ENCODE data around the gene GSTT2B. TPM values are rescaled to one million over a fixed set of nuclear protein-coding genes. Genes with fewer than 3 reads are reported as not detected.
"Not testable (repeated sequence)": the region's sequence is repeated elsewhere in the genome, so short reads cannot be mapped to it uniquely, and the experiment has no call there.

GSTT2B gene
- total RNA-seq, 1 donor from 2014 or later: 4.9 TPM

- peaks cover 19% of the 10 kb centered on the region for H3K79me2 ChIP-seq (ENCODE audit: insufficient read depth, low read length)
- H3K9ac ChIP-seq (ENCODE audit: low read length); H3K4me1 ChIP-seq (ENCODE audit: insufficient read depth, low read length); H3K27ac ChIP-seq (ENCODE audit: low read depth, low read length); H3K36me3 Mint-ChIP-seq (ENCODE audit: low read depth, unreplicated experiment); H3K4me3 Mint-ChIP-seq (ENCODE audit: unreplicated experiment); H3K27me3 ChIP-seq (ENCODE audit: insufficient read depth, low read length); H3K4me2 ChIP-seq (ENCODE audit: low read length); H3K9me3 ChIP-seq (ENCODE audit: insufficient read depth, low read depth, low read length); H3K9me3 Mint-ChIP-seq (ENCODE audit: unreplicated experiment); FAIRE-seq; H3K4me3 ChIP-seq (ENCODE audit: insufficient read depth, low read depth, low read length); H3K36me3 ChIP-seq (ENCODE audit: insufficient read depth, low read length); H2AFZ ChIP-seq (ENCODE audit: low read depth, low read length); H3K27me3 Mint-ChIP-seq (ENCODE audit: low read depth, unreplicated experiment); H3K4me1 Mint-ChIP-seq (ENCODE audit: low read depth, unreplicated experiment); H3K27ac Mint-ChIP-seq (ENCODE audit: unreplicated experiment); DNase-seq (ENCODE audit: low read depth): not testable (repeated sequence)
- peaks cover 18% of the 10 kb centered on the region for H4K20me1 ChIP-seq (ENCODE audit: insufficient read depth, low read length)
Measured at GRCh38 chr22:23974836-23975352, 13.9 kb upstream of the GSTT2B start.

GRCh38 chr22:23974345-23974744, 13.3 kb upstream of the GSTT2B start, which contains the start of gene DDT:
DDT (minus strand) TSS chr22:23974441; CDS start chr22:23974414, 27 bp downstream.
- H3K9ac ChIP-seq (ENCODE audit: low read length); DNase-seq (ENCODE audit: low read depth); H3K4me3 ChIP-seq (ENCODE audit: insufficient read depth, low read depth, low read length); H3K27me3 ChIP-seq (ENCODE audit: insufficient read depth, low read length); H3K9me3 Mint-ChIP-seq (ENCODE audit: unreplicated experiment); H3K36me3 Mint-ChIP-seq (ENCODE audit: low read depth, unreplicated experiment); H3K27ac ChIP-seq (ENCODE audit: low read depth, low read length); H3K4me2 ChIP-seq (ENCODE audit: low read length); H2AFZ ChIP-seq (ENCODE audit: low read depth, low read length); H3K27ac Mint-ChIP-seq (ENCODE audit: unreplicated experiment); H3K4me1 ChIP-seq (ENCODE audit: insufficient read depth, low read length); H3K27me3 Mint-ChIP-seq (ENCODE audit: low read depth, unreplicated experiment); H3K4me3 Mint-ChIP-seq (ENCODE audit: unreplicated experiment); H3K4me1 Mint-ChIP-seq (ENCODE audit: low read depth, unreplicated experiment); H3K9me3 ChIP-seq (ENCODE audit: insufficient read depth, low read depth, low read length): not testable (repeated sequence)
- Histone ChIP-seq H3K79me2 (ENCODE audit: insufficient read depth, low read length) (peaks cover 19% of the 10 kb centered on the region), H4K20me1 (ENCODE audit: insufficient read depth, low read length) (peaks cover 19% of the 10 kb centered on the region), H3K36me3 (ENCODE audit: insufficient read depth, low read length) (peaks cover 13% of the 10 kb centered on the region)
- peak; percentile 69 for FAIRE-seq

GRCh38 chr22:23971927-23972326, 10.9 kb upstream of the GSTT2B start:
- not testable (repeated sequence) for H3K27ac Mint-ChIP-seq (ENCODE audit: unreplicated experiment); H3K4me2 ChIP-seq (ENCODE audit: low read length); H3K4me3 ChIP-seq (ENCODE audit: insufficient read depth, low read depth, low read length); H3K27ac ChIP-seq (ENCODE audit: low read depth, low read length); H3K9me3 Mint-ChIP-seq (ENCODE audit: unreplicated experiment); H3K9ac ChIP-seq (ENCODE audit: low read length); DNase-seq (ENCODE audit: low read depth); H3K36me3 Mint-ChIP-seq (ENCODE audit: low read depth, unreplicated experiment); H3K4me1 ChIP-seq (ENCODE audit: insufficient read depth, low read length); H2AFZ ChIP-seq (ENCODE audit: low read depth, low read length); H3K27me3 ChIP-seq (ENCODE audit: insufficient read depth, low read length); H3K9me3 ChIP-seq (ENCODE audit: insufficient read depth, low read depth, low read length); FAIRE-seq; H3K27me3 Mint-ChIP-seq (ENCODE audit: low read depth, unreplicated experiment); H3K4me1 Mint-ChIP-seq (ENCODE audit: low read depth, unreplicated experiment)
- Histone ChIP-seq H4K20me1 (ENCODE audit: insufficient read depth, low read length) (peaks cover 19% of the 10 kb centered on the region), H3K36me3 (ENCODE audit: insufficient read depth, low read length) (peaks cover 13% of the 10 kb centered on the region), H3K79me2 (ENCODE audit: insufficient read depth, low read length) (peaks cover 19% of the 10 kb centered on the region)
- H3K4me3 Mint-ChIP-seq (ENCODE audit: unreplicated experiment): peak overlapping the region; percentile 57

GRCh38 chr22:23970816-23971486, 10.0 kb upstream of the GSTT2B start:
- Histone ChIP-seq H3K4me2 (ENCODE audit: low read length) (no peak overlapping the region), H3K9ac (ENCODE audit: low read length) (no peak overlapping the region), H3K4me3 (ENCODE audit: insufficient read depth, low read depth, low read length) (no peak overlapping the region), H3K27me3 (ENCODE audit: insufficient read depth, low read length) (no peaks in the 10 kb centered on the region), H4K20me1 (ENCODE audit: insufficient read depth, low read length) (peaks cover 19% of the 10 kb centered on the region), H3K36me3 (ENCODE audit: insufficient read depth, low read length) (peaks cover 13% of the 10 kb centered on the region), H3K4me1 (ENCODE audit: insufficient read depth, low read length) (no peaks in the 10 kb centered on the region), H3K9me3 (ENCODE audit: insufficient read depth, low read depth, low read length) (no peaks in the 10 kb centered on the region), H2AFZ (ENCODE audit: low read depth, low read length) (no peak overlapping the region), H3K79me2 (ENCODE audit: insufficient read depth, low read length) (peaks cover 19% of the 10 kb centered on the region), H3K27ac (ENCODE audit: low read depth, low read length) (no peak overlapping the region)
- peaks cover 5% of the 10 kb centered on the region for H3K36me3 Mint-ChIP-seq (ENCODE audit: low read depth, unreplicated experiment)
- no peaks in the 10 kb centered on the region for H3K9me3 Mint-ChIP-seq (ENCODE audit: unreplicated experiment)
- H3K27me3 Mint-ChIP-seq (ENCODE audit: low read depth, unreplicated experiment): no peaks in the 10 kb centered on the region
- H3K4me3 Mint-ChIP-seq (ENCODE audit: unreplicated experiment): no peak overlapping the region
- DNase-seq (ENCODE audit: low read depth) (no peak), FAIRE-seq (no peak)
- H3K27ac Mint-ChIP-seq (ENCODE audit: unreplicated experiment): no peak overlapping the region
- TF ChIP-seq CTCF (IDR thresholded peaks at IDR 0.05; ENCODE audit: insufficient read depth, low read depth, low read length) (no peak), EZH2 (IDR thresholded peaks at IDR 0.05; ENCODE audit: insufficient read depth, low read length) (no peak)
- no peaks in the 10 kb centered on the region for H3K4me1 Mint-ChIP-seq (ENCODE audit: low read depth, unreplicated experiment)
